RKO (cell line): Measurements from ENCODE around the gene RASEF.

Experiments
- DNase-seq: peaks from one replicate; pipeline ENCODE4 v3.0.0-alpha.2; 2016; ENCODE audit warnings: low spot score

Gene RASEF

GRCh38 chr9:83056174-83056573, 6.8 kb downstream of the RASEF start:
- DNase-seq = no peak

GRCh38 chr9:83047839-83048775, 14.8 kb downstream of the RASEF start:
- DNase-seq = no peak

GRCh38 chr9:83043597-83043996, 19.3 kb downstream of the RASEF start:
- no peak for DNase-seq

- no peak for DNase-seq
These were observed 21.2 kb downstream of the RASEF start for GRCh38 chr9:83041771-83042170.

- no peak for DNase-seq
These were observed 23.6 kb downstream of the RASEF start for GRCh38 chr9:83039303-83039702.

- DNase-seq = no peak
These were observed 26.9 kb downstream of the RASEF start for GRCh38 chr9:83036043-83036442.

- no peak for DNase-seq
These were observed 27.8 kb downstream of the RASEF start for GRCh38 chr9:83035143-83035542.

- DNase-seq = peak; percentile 3
These were observed 28.4 kb downstream of the RASEF start for GRCh38 chr9:83034587-83034986.

GRCh38 chr9:83034026-83034425, 28.9 kb downstream of the RASEF start:
- DNase-seq = no peak

- DNase-seq = no peak
These were observed 30.8 kb downstream of the RASEF start for GRCh38 chr9:83032065-83032625.

- DNase-seq = no peak
These were observed 32.4 kb downstream of the RASEF start for GRCh38 chr9:83030391-83031107.

- DNase-seq = no peak
These were observed 33.3 kb downstream of the RASEF start for GRCh38 chr9:83029531-83030137.

- DNase-seq = peak; percentile 76
These were observed 35.6 kb downstream of the RASEF start for GRCh38 chr9:83027153-83027891.

- DNase-seq = no peak
These were observed 38.3 kb downstream of the RASEF start for GRCh38 chr9:83024506-83025125.

GRCh38 chr9:83023151-83023550, 39.8 kb downstream of the RASEF start:
- no peak for DNase-seq

GRCh38 chr9:83020864-83021263, 42.1 kb downstream of the RASEF start:
- no peak for DNase-seq

GRCh38 chr9:83020327-83020726, 42.6 kb downstream of the RASEF start:
- DNase-seq = no peak

GRCh38 chr9:83019246-83019645, 43.7 kb downstream of the RASEF start:
- DNase-seq = no peak

- no peak for DNase-seq
These were observed 47.0 kb downstream of the RASEF start for GRCh38 chr9:83015897-83016296.

- DNase-seq = no peak
These were observed 48.9 kb downstream of the RASEF start for GRCh38 chr9:83013867-83014605.
